Karpas-422 (cell line): ENCODE results near the gene HRC. TPM values are rescaled to one million over a fixed set of nuclear protein-coding genes. Genes with fewer than 3 reads are reported as not detected.

Experiments
- DNase-seq: peaks from one replicate; pipeline ENCODE4 v3.0.0-alpha.2; 2015
- H2AFZ ChIP-seq: fragments of 200-600 bp; sonication (generic); 2 replicates; pipeline ENCODE4 v1.6.1; 2014; ENCODE audit warnings: antibody characterized with exemption, low read length, mixed read lengths
- H3K27ac ChIP-seq: fragments of 200-600 bp; sonication (generic); 2 replicates; pipeline ENCODE4 v1.5.1; 2014; ENCODE audit warnings: mild to moderate bottlenecking, low read length, moderate library complexity
- H3K27me3 ChIP-seq: fragments of 200-600 bp; sonication (generic); 2 replicates; pipeline ENCODE4 v1.6.1; 2014; ENCODE audit warnings: low read length, mixed read lengths
- H3K36me3 ChIP-seq: fragments of 200-600 bp; sonication (generic); 2 replicates; pipeline ENCODE4 v1.6.1; 2014; ENCODE audit warnings: low read length, mixed read lengths; ENCODE audit not compliant: insufficient read depth
- H3K4me1 ChIP-seq: fragments of 200-600 bp; sonication (generic); 2 replicates; pipeline ENCODE4 v1.6.1; 2014; ENCODE audit warnings: mild to moderate bottlenecking, low read length, mixed read lengths
- H3K4me2 ChIP-seq: fragments of 200-600 bp; sonication (generic); 2 replicates; pipeline ENCODE4 v1.6.1; 2014; ENCODE audit warnings: low read length, low read depth, mild to moderate bottlenecking; ENCODE audit not compliant: poor library complexity, severe bottlenecking
- H3K4me3 ChIP-seq: fragments of 200-600 bp; sonication (generic); 2 replicates; pipeline ENCODE4 v1.5.1; 2014; ENCODE audit warnings: mild to moderate bottlenecking, antibody characterized with exemption, low read length, mixed read lengths
- H3K79me2 ChIP-seq: fragments of 200-600 bp; sonication (generic); 2 replicates; pipeline ENCODE4 v1.6.1; 2014; ENCODE audit warnings: mild to moderate bottlenecking, low read length, mixed read lengths
- H3K9ac ChIP-seq: fragments of 200-600 bp; sonication (generic); 2 replicates; pipeline ENCODE4 v1.6.0; 2014; ENCODE audit warnings: low read length
- H3K9me2 ChIP-seq: fragments of 200-600 bp; sonication (generic), shearing (Covaris generic); replicated peaks from 2 replicates; pipeline ENCODE4 v1.6.0; 2014; ENCODE audit warnings: mild to moderate bottlenecking, low read length, moderate library complexity; ENCODE audit not compliant: insufficient read depth
- H3K9me3 ChIP-seq: fragments of 300-700, 200-600 bp; sonication (generic); 2 replicates; pipeline ENCODE4 v1.6.1; 2014; ENCODE audit warnings: low read length, mixed read lengths
- H4K20me1 ChIP-seq: fragments of 200-600 bp; sonication (generic); 2 replicates; pipeline ENCODE4 v1.6.1; 2014; ENCODE audit warnings: mild to moderate bottlenecking, antibody characterized with exemption, low read length, low read depth; ENCODE audit not compliant: insufficient read depth
- total RNA-seq: library from RNA; depleted of rRNA; stranded (reverse); fragments of >200 nt; shearing (Covaris generic); gene quantifications from 2 replicates; pipeline ENCODE4 v1.2.3, GENCODE V29; 2014; ENCODE audit warnings: low replicate concordance

HRC gene
- total RNA-seq, 1 experiment from 2014 or later = not detected

- H3K4me1 ChIP-seq = no peaks in the 10 kb centered on the region
- H3K9ac ChIP-seq = no peak overlapping the region
- H3K9me2 ChIP-seq = no peaks in the 10 kb centered on the region
- H3K27me3 ChIP-seq = no peaks in the 10 kb centered on the region
- H3K4me3 ChIP-seq = no peak overlapping the region
- DNase-seq = no peak
- no peak overlapping the region for H3K27ac ChIP-seq
- H3K79me2 ChIP-seq = no peaks in the 10 kb centered on the region
- H3K9me3 ChIP-seq = no peaks in the 10 kb centered on the region
- H4K20me1 ChIP-seq = no peaks in the 10 kb centered on the region
- no peaks in the 10 kb centered on the region for H3K36me3 ChIP-seq
- H2AFZ ChIP-seq = no peak overlapping the region
- H3K4me2 ChIP-seq = no peak overlapping the region
Measured at GRCh38 chr19:49135686-49136085, 19.5 kb downstream of the HRC start.

- Histone ChIP-seq H3K4me3 (no peak overlapping the region), H4K20me1 (no peaks in the 10 kb centered on the region), H2AFZ (no peak overlapping the region), H3K4me1 (peaks cover under 1% of the 10 kb centered on the region; the same call in 1 of the 2 replicates), H3K27ac (no peak overlapping the region), H3K9ac (no peak overlapping the region), H3K4me2 (no peak overlapping the region), H3K27me3 (no peaks in the 10 kb centered on the region), H3K79me2 (no peaks in the 10 kb centered on the region), H3K9me2 (no peaks in the 10 kb centered on the region), H3K9me3 (no peaks in the 10 kb centered on the region), H3K36me3 (no peaks in the 10 kb centered on the region)
- DNase-seq = no peak
Measured at GRCh38 chr19:49133621-49134454, 21.4 kb downstream of the HRC start.

GRCh38 chr19:49132974-49133609, 22.1 kb downstream of the HRC start:
- no peak overlapping the region for H3K9ac ChIP-seq
- H2AFZ ChIP-seq = no peak overlapping the region
- H3K9me3 ChIP-seq = no peaks in the 10 kb centered on the region
- H3K4me2 ChIP-seq = no peak overlapping the region
- H3K4me3 ChIP-seq = no peak overlapping the region
- peaks cover 5% of the 10 kb centered on the region; the same call in 1 of the 2 replicates for H3K4me1 ChIP-seq
- DNase-seq = no peak
- H3K9me2 ChIP-seq = no peaks in the 10 kb centered on the region
- H4K20me1 ChIP-seq = no peaks in the 10 kb centered on the region
- no peaks in the 10 kb centered on the region for H3K27me3 ChIP-seq
- H3K27ac ChIP-seq = no peak overlapping the region
- no peaks in the 10 kb centered on the region for H3K79me2 ChIP-seq
- H3K36me3 ChIP-seq = no peaks in the 10 kb centered on the region

- H3K9ac ChIP-seq = no peak overlapping the region
- H2AFZ ChIP-seq = no peak overlapping the region
- no peaks in the 10 kb centered on the region for H3K9me3 ChIP-seq
- DNase-seq = no peak
- no peaks in the 10 kb centered on the region for H3K36me3 ChIP-seq
- H3K4me1 ChIP-seq = peaks cover 8% of the 10 kb centered on the region
- no peak overlapping the region for H3K4me2 ChIP-seq
- H3K27me3 ChIP-seq = no peaks in the 10 kb centered on the region
- no peak overlapping the region for H3K4me3 ChIP-seq
- H4K20me1 ChIP-seq = no peaks in the 10 kb centered on the region
- no peaks in the 10 kb centered on the region for H3K79me2 ChIP-seq
- H3K9me2 ChIP-seq = no peaks in the 10 kb centered on the region
- H3K27ac ChIP-seq = no peak overlapping the region
Measured at GRCh38 chr19:49130325-49130724, 24.9 kb downstream of the HRC start.

- H3K9ac ChIP-seq = no peak overlapping the region
- H3K79me2 ChIP-seq = no peaks in the 10 kb centered on the region
- peaks cover 8% of the 10 kb centered on the region for H3K4me1 ChIP-seq
- no peak overlapping the region for H3K4me3 ChIP-seq
- no peaks in the 10 kb centered on the region for H4K20me1 ChIP-seq
- DNase-seq = no peak
- H3K4me2 ChIP-seq = no peak overlapping the region
- no peak overlapping the region for H3K27ac ChIP-seq
- no peaks in the 10 kb centered on the region for H3K27me3 ChIP-seq
- no peaks in the 10 kb centered on the region for H3K36me3 ChIP-seq
- H3K9me2 ChIP-seq = no peaks in the 10 kb centered on the region
- no peak overlapping the region for H2AFZ ChIP-seq
- no peaks in the 10 kb centered on the region for H3K9me3 ChIP-seq
Measured at GRCh38 chr19:49129238-49129583, 26.0 kb downstream of the HRC start.

- H3K4me3 ChIP-seq = peak overlapping the region; percentile 26; the same call in 1 of the 2 replicates
- no peaks in the 10 kb centered on the region for H3K9me3 ChIP-seq
- DNase-seq = no peak
- H3K9ac ChIP-seq = no peak overlapping the region
- no peaks in the 10 kb centered on the region for H3K27me3 ChIP-seq
- H3K79me2 ChIP-seq = no peaks in the 10 kb centered on the region
- no peaks in the 10 kb centered on the region for H3K9me2 ChIP-seq
- no peaks in the 10 kb centered on the region for H4K20me1 ChIP-seq
- no peak overlapping the region for H3K4me2 ChIP-seq
- H2AFZ ChIP-seq = no peak overlapping the region
- peaks cover 8% of the 10 kb centered on the region for H3K4me1 ChIP-seq
- H3K27ac ChIP-seq = no peak overlapping the region
- no peaks in the 10 kb centered on the region for H3K36me3 ChIP-seq
Measured at GRCh38 chr19:49128545-49129237, 26.5 kb downstream of the HRC start.

- Histone ChIP-seq H4K20me1 (no peaks in the 10 kb centered on the region), H3K4me3 (no peak overlapping the region; the same call in 1 of the 2 replicates), H3K4me2 (peak overlapping the region; percentile 36), H3K9me2 (no peaks in the 10 kb centered on the region), H3K4me1 (peaks cover 8% of the 10 kb centered on the region), H3K27ac (no peak overlapping the region), H3K27me3 (no peaks in the 10 kb centered on the region), H3K36me3 (no peaks in the 10 kb centered on the region), H3K79me2 (no peaks in the 10 kb centered on the region), H3K9ac (no peak overlapping the region), H2AFZ (peak overlapping the region; percentile 88; the same call in 1 of the 2 replicates), H3K9me3 (no peaks in the 10 kb centered on the region)
- DNase-seq = peak; percentile 100
Measured at GRCh38 chr19:49127674-49128544, 27.3 kb downstream of the HRC start.
